Bronchial epithelial cell (primary cell): ENCODE measurements around the gene MPZL2. TPM values are rescaled to one million over a fixed set of nuclear protein-coding genes. Genes with fewer than 3 reads are reported as not detected.
A peak's percentile ranks its signal among the peaks of the same experiment; 100 is the strongest.

Source experiments
- DNase-seq: peaks from one replicate; pipeline ENCODE4 v3.0.0-alpha.2; 2010; ENCODE audit warnings: low read depth
- FAIRE-seq: peaks from 2 replicates; lab custom pipeline; 2011; peaks lifted over from hg19 to GRCh38; lab: Jason Lieb, UNC
- H3K27me3 ChIP-seq: 2 replicates; pipeline ENCODE4 v1.5.1; 2011; ENCODE audit warnings: low read length; ENCODE audit not compliant: control insufficient read depth, insufficient read depth
- H3K36me3 ChIP-seq: 2 replicates; pipeline ENCODE4 v1.5.1; 2011; ENCODE audit warnings: low read length; ENCODE audit not compliant: control insufficient read depth, insufficient read depth
- H3K4me3 ChIP-seq: 2 replicates; pipeline ENCODE4 v1.5.1; 2011; ENCODE audit warnings: mild to moderate bottlenecking, low read depth, low read length, control low read depth
- CTCF ChIP-seq: IDR thresholded peaks from 2 replicates; pipeline ENCODE4 v1.5.1; 2011; ENCODE audit warnings: mild to moderate bottlenecking, moderate library complexity, low read length, control low read depth, inconsistent platforms; ENCODE audit not compliant: insufficient read depth, severe bottlenecking
- total RNA-seq: library from RNA; depleted of rRNA; stranded (reverse); fragments of >200 nt; gene quantifications from 2 replicates; pipeline ENCODE4 v1.2.1, GENCODE V29; 2014

The MPZL2 gene
- 38.7 and 79.2 TPM in 2 replicates for total RNA-seq

- no peaks in the 10 kb centered on the region for H3K27me3 ChIP-seq
- H3K36me3 ChIP-seq: peaks cover 18% of the 10 kb centered on the region
- peak; percentile 98 for DNase-seq
- FAIRE-seq: peak; percentile 93
- H3K4me3 ChIP-seq: peak within 1 kb of the TSS; percentile 57
- TF ChIP-seq CTCF: peak; percentile 38
Measured at GRCh38 chr11:118263695-118264568, at the start of gene MPZL2. TSS of gene MPZL2 (minus strand) at chr11:118264297. CDS start at chr11:118264153, 144 bp downstream.

GRCh38 chr11:118313242-118313641 lies 49.1 kb upstream of the MPZL2 start:
- Histone ChIP-seq H3K27me3 (no peaks in the 10 kb centered on the region), H3K36me3 (no peaks in the 10 kb centered on the region), H3K4me3 (no peak overlapping the region)
- DNase-seq (no peak), FAIRE-seq (no peak)
- TF ChIP-seq CTCF: no peak

- no peak for FAIRE-seq
- no peak for TF ChIP-seq CTCF
- Histone ChIP-seq H3K27me3 (no peaks in the 10 kb centered on the region), H3K36me3 (no peaks in the 10 kb centered on the region), H3K4me3 (no peak overlapping the region)
- no peak for DNase-seq
Measured at GRCh38 chr11:118312328-118312727, 48.2 kb upstream of the MPZL2 start.

- no peak for TF ChIP-seq CTCF
- Histone ChIP-seq H3K27me3 (no peaks in the 10 kb centered on the region), H3K36me3 (no peaks in the 10 kb centered on the region), H3K4me3 (no peak overlapping the region)
- FAIRE-seq: no peak
- peak; percentile 33 for DNase-seq
Measured at GRCh38 chr11:118311518-118311917, 47.4 kb upstream of the MPZL2 start.

- Histone ChIP-seq H3K36me3 (no peaks in the 10 kb centered on the region), H3K27me3 (no peaks in the 10 kb centered on the region), H3K4me3 (no peak overlapping the region)
- no peak for FAIRE-seq
- DNase-seq: no peak
- TF ChIP-seq CTCF: no peak
Measured at GRCh38 chr11:118310781-118311485, 46.8 kb upstream of the MPZL2 start.
